Skeletal muscle tissue (tissue), 4 donors: ENCODE results near the gene MAGI2. TPM values are rescaled to one million over a fixed set of nuclear protein-coding genes. Genes with fewer than 3 reads are reported as not detected.

Experiments
- H3K27ac ChIP-seq: one replicate; pipeline ENCODE4 v1.7.0; 2013; ENCODE audit warnings: mild to moderate bottlenecking, low read depth, low read length, inconsistent platforms
- H3K27me3 ChIP-seq, 3 donors: one replicate each; pipeline ENCODE4 v1.7.0; 2013; ENCODE audit warnings: low read length in 3 of 3; ENCODE audit not compliant: control insufficient read depth in 3 of 3, insufficient read depth in 3 of 3
- H3K36me3 ChIP-seq, 3 donors: one replicate each; pipeline ENCODE4 v1.7.0; 2013; ENCODE audit warnings: low read length in 3 of 3; ENCODE audit not compliant: control insufficient read depth in 3 of 3, insufficient read depth in 3 of 3
- H3K4me1 ChIP-seq, 3 donors: one replicate each; pipeline ENCODE4 v1.7.0; 2013; ENCODE audit warnings: low read length in 3 of 3, mild to moderate bottlenecking in 3 of 3; ENCODE audit not compliant: control insufficient read depth in 3 of 3, insufficient read depth in 3 of 3
- H3K4me3 ChIP-seq, 3 donors: one replicate each; pipeline ENCODE4 v1.7.0; 2013; ENCODE audit warnings: low read length in 3 of 3
- H3K9ac ChIP-seq, 3 donors: one replicate each; pipeline ENCODE4 v1.7.0; 2013; ENCODE audit warnings: low read length in 3 of 3, mild to moderate bottlenecking in 3 of 3, moderate library complexity in 2 of 3, low read depth in 1 of 3
- H3K9me3 ChIP-seq, 3 donors: one replicate each; pipeline ENCODE4 v1.7.0; 2013; ENCODE audit warnings: low read length in 3 of 3; ENCODE audit not compliant: control insufficient read depth in 3 of 3
- total RNA-seq: library from RNA; depleted of rRNA; stranded (reverse); fragments of >200 nt; gene quantifications from one replicate; pipeline ENCODE4 v1.2.3, GENCODE V29; 2014
- donor health status: Osteomylitis.

MAGI2 gene
- total RNA-seq, 1 donor from 2014 or later = 4.2 TPM

DNA sequence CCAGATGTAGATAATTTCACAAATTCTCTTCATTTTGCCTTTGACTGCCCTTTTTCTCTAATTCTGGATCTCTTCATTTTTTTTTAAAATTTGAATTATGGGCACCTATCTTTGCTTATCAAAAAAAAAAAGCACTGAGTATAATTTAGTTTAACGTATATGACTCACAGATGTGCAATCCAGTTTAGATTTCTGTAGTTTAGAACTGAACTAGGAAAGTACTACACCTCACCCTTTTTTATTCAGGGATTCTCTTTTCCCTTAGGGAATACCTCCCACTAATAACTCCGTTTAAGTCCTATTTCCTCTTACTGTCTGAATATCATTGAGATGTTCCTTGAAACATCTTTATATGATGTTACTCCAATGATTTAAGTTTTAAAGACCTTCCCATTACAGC, 665.0 kb downstream of the MAGI2 start:
- no peak overlapping the region for H3K27ac ChIP-seq
- H3K4me3 ChIP-seq = no peak overlapping the region
- H3K9me3 ChIP-seq = no peaks in the 10 kb centered on the region
- H3K4me1 ChIP-seq = no peaks in the 10 kb centered on the region
- H3K9ac ChIP-seq = no peak overlapping the region
- H3K27me3 ChIP-seq = no peaks in the 10 kb centered on the region
- H3K36me3 ChIP-seq = no peaks in the 10 kb centered on the region

DNA sequence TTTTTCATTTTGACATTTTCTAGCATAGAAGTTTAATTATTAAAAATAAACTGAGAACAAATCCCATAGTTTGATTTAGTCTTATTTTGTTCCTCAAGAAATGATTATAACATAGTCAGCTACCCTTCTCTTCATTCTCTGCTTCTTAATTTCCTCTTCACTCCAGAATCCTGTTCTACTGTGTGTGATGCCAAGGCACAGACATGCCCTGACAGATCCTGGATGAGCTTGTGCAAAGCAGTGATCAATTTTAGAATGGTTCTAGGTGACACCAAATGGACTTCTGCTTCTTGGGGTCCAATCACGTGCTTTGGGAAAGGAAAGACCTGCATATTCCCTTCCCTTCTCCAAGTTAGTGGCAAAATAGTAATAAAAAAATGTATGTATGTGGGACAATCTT, 665.6 kb downstream of the MAGI2 start:
- Histone ChIP-seq H3K9ac (no peak overlapping the region), H3K27ac (no peak overlapping the region), H3K4me1 (no peaks in the 10 kb centered on the region), H3K9me3 (no peaks in the 10 kb centered on the region), H3K4me3 (no peak overlapping the region), H3K36me3 (no peaks in the 10 kb centered on the region), H3K27me3 (no peaks in the 10 kb centered on the region)

DNA sequence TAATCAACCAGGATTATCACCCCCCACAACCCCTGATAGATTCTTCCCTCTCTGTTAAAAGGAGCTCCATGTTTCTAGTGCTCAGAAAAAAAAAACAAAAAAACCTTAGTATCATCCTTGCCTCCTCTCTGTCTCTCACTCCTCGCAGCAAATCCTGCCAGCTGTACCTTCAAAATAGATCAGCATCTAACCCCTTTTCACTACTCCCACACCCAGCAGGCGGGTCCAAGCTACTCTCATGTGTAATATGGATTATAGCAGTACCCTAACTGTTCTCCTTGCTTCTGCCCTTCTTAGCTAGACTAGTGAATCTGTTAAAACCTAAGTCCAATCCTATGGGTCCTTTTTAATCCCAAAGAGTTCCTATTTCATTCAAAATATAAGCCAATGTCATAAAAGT, 667.4 kb downstream of the MAGI2 start:
- Histone ChIP-seq H3K4me1 (no peaks in the 10 kb centered on the region), H3K36me3 (no peaks in the 10 kb centered on the region), H3K27ac (no peak overlapping the region), H3K9me3 (no peaks in the 10 kb centered on the region), H3K27me3 (no peaks in the 10 kb centered on the region), H3K4me3 (no peak overlapping the region), H3K9ac (no peak overlapping the region)

DNA sequence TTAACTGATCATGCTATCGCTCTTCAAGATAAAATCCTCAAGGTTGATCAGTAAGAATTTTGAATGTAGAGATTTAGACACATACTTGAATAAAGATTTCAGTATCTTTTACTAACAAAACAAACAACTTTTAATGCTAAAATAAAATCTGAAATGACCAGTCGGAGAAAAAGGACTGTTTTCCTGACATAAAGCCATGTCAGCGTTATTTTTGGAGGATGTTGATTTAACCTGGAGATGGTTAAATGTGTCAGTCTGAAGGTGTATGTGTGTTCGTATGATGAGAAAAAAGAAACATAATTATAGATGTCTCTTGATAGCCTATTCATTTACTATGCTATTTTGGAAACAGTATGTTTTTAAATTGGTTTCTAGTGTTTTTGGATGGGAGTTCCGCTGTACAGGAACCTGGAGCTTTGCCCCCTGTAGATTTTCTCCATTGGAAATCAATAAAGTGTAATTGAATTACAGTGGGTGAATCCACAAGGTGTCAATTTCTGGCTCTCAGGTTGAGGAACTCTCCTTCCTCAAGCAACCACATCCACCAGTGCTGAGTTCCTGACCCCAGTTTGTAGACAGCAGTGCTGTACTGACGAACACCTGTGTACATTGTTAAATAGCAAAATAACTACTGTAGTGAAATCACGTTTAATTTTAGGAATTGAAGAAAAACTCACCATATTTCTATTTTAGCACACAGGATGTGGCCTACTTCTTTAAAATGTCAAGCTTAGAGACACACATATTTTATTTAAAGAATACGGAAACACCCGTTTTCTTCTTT, 670.1 kb downstream of the MAGI2 start:
- Histone ChIP-seq H3K27ac (no peak overlapping the region), H3K4me1 (no peaks in the 10 kb centered on the region), H3K36me3 (no peaks in the 10 kb centered on the region), H3K27me3 (no peaks in the 10 kb centered on the region), H3K4me3 (no peak overlapping the region), H3K9ac (no peak overlapping the region), H3K9me3 (no peaks in the 10 kb centered on the region)

DNA sequence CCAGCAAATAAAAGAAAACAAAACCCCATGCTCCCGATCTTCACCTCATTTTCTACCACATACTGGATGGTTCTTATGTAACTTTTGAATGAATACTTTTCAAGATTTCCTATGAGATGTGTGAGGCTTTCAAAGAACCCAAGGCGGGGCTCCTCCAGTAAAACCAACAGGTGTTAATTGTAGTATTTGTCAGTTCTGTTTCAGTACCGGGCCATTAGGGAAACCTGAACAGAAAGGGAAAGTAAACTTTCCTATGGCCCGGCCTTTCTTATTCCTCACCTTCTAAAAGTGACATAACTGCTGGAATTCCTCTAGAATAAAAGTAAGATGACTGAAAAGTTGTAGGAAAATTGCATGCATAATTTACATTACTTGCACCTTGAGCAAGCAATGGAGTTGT, 672.9 kb downstream of the MAGI2 start:
- Histone ChIP-seq H3K27ac (no peak overlapping the region), H3K9me3 (no peaks in the 10 kb centered on the region), H3K4me3 (no peak overlapping the region), H3K9ac (no peak overlapping the region), H3K27me3 (no peaks in the 10 kb centered on the region), H3K36me3 (no peaks in the 10 kb centered on the region), H3K4me1 (no peaks in the 10 kb centered on the region)

DNA sequence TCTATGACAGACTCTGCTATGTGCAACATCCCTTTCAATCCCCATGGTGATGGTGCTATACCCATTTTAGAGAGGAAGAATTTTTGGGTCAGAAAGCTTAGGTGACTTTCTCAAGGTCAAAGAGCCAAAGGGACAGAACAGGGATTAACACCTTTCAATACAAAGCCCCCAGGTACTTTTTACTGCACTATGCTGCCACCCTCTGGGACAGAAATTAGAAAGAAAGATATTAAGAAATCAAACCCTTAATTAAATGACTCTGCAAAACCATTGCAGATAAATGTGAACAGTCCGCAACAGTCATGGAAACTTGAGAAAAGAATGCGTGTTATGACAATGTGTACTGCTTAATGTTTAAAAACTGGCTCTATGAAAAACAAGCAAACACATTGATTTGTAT, 673.7 kb downstream of the MAGI2 start:
- Histone ChIP-seq H3K27me3 (no peaks in the 10 kb centered on the region), H3K4me1 (no peaks in the 10 kb centered on the region), H3K36me3 (no peaks in the 10 kb centered on the region), H3K4me3 (no peak overlapping the region), H3K9ac (no peak overlapping the region), H3K9me3 (no peaks in the 10 kb centered on the region), H3K27ac (no peak overlapping the region)

DNA sequence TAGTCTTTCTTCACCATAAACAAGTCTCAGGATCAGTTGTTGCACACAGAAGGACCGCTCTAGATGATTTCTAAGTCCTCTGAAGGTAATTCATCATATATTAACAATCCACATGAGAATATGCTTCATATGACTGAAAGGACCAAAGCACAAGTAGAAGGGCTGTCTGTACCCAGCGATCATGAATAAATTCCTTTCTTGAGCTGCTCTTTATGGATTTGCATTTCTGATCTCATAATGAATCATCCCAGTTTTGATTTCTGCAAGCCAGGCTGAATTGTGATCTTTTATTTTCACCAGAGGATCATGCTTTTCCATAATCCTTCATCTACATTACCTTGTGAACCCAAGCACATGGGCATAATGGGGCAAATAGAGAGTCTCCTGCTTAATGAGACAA, 675.6 kb downstream of the MAGI2 start:
- H3K4me3 ChIP-seq = no peak overlapping the region
- H3K36me3 ChIP-seq = no peaks in the 10 kb centered on the region
- no peak overlapping the region for H3K9ac ChIP-seq
- H3K4me1 ChIP-seq = peaks cover 0 to 4% (median 0%) of the 10 kb centered on the region in 3 donors
- no peaks in the 10 kb centered on the region for H3K27me3 ChIP-seq
- H3K9me3 ChIP-seq = no peaks in the 10 kb centered on the region
- no peak overlapping the region for H3K27ac ChIP-seq

DNA sequence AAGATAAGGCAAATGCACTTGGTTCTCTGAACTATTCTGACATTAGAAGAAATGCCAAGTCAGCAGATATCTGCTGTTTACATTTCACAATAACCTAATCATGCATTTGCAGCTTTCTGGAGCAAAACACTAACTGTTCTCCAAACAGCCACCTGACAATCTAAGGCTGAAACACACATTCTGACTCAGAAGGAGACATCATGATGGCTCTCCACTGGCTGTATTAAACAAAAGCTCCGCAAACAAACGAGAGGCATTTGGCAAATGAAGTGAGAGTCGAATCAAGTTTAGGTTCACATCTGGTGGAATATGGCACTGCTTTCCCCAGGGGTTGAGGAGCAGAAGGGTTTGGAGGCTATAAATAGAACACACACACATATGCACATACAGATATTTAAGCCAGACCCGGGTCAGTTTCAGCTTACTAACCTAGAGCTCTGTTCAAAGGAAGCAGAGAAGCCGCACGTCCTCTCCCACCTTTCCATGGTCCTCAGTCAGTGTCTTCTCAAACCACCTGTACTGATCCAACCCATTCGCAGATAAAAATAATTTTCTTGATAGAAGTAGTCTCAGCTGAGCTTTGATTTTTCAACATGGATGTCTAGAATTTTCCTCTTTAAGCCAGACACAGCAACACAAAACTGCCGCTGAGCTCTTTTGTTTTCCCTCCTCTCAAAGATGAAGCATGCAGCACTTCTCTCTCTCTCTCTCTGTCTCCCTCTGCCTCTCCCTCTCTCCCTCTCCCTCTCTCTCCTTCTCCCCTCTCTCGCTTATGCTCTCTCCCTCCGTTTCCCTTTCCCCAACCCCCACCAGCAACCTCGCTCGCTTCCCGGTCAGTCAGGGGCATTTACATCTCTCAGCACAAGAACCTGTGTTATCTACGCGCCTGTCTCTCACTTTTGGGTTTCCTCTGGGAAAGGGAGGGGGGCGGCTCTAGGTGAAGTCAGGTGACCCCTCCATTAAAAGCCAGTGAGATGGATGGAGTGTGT, 682.8 kb downstream of the MAGI2 start:
- Histone ChIP-seq H3K9ac (peak overlapping the region; percentile 68 to 73 (median 69)), H3K36me3 (no peaks in the 10 kb centered on the region)

DNA sequence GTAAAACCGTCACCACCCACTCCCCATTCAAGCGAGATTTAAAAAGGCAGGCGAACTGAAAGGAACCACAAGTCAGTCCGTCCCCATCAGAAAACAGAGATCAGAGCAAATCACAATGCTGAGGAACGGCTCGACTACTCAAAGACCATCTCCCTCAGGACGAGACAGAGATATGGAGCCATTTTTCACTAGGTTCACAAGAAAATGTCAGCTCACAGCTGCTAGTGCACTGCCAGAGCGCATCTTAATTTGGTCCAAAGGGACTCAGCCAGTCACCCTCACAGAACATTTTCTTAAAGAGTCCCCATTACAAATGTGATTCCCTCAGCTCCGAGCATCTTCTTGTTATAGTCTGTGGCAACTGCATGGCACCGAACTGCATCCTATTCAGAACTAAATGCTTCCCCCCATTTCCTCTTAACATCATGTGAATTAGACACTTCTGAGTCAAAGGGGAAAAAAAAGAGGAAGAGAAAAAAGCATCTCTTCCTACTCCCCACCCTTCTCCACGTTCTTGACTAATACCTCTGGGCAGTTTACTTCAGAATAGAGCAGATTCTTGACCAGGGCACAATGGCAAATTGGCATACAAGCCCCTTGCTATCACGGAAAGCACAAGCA, 683.9 kb downstream of the MAGI2 start:
- no peak overlapping the region for H3K27ac ChIP-seq
- H3K9ac ChIP-seq = peak overlapping the region; percentile 68 to 73 (median 71)
- H3K36me3 ChIP-seq = no peaks in the 10 kb centered on the region
- H3K9me3 ChIP-seq = no peaks in the 10 kb centered on the region
- H3K4me1 ChIP-seq = peaks cover 6 to 33% (median 16%) of the 10 kb centered on the region in 3 donors
- no peaks in the 10 kb centered on the region for H3K27me3 ChIP-seq
- peak overlapping the region; percentile 57 to 76 (median 76) for H3K4me3 ChIP-seq

More for the DNA sequence above, 682.8 kb downstream of the MAGI2 start:
- Histone ChIP-seq H3K27me3 (no peaks in the 10 kb centered on the region), H3K4me1 (peaks cover 5 to 27% (median 12%) of the 10 kb centered on the region in 3 donors), H3K4me3 (peak overlapping the region; percentile 57 to 76 (median 62)), H3K9me3 (no peaks in the 10 kb centered on the region), H3K27ac (peak overlapping the region; percentile 73)
